ENCODE results near the gene TBC1D1. TPM values are rescaled to one million over a fixed set of nuclear protein-coding genes. Genes with fewer than 3 reads are reported as not detected.

The TBC1D1 gene
- total and polyA plus RNA-seq, 2 of the 8 experiments (the other 6 are each of a cell fraction or from before 2014, with no cell fraction given) = 96.9 to 162 TPM

DNA sequence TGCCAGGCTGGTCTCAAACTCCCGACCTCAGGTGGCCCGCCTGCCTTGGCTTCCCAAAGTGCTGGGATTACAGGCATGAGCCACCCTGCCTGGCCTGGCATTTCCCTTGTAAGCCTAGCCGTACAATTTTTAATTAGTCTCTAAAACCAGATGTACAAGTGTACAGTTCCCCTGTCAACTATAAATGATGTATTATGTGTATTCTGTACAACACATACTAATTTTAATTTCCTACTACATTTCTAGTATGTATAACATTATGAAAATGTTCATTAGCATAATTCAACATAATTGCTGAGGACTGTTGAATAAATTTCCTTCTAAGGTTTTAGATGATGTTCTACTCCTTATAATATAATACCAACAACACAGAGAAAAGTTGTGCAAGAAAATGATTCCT lies 27.8 kb downstream of the TBC1D1 start:
- POLR2A ChIA-PET (ENCODE audit: partially characterized antibody) = no interaction called here
- no peak overlapping the region for H3K56ac ChIP-seq (replicated peaks; ENCODE audit: insufficient read length, low read depth, low read length)
- H3K23ac ChIP-seq (ENCODE audit: insufficient read length) = no peak overlapping the region
- no peaks in the 10 kb centered on the region for H3K4me1 ChIP-seq (replicated peaks in 1 of 4; ENCODE audit: control insufficient read depth in 3 of 4, insufficient read depth in 4 of 4, low read length in 3 of 4)
- H3K4ac ChIP-seq (replicated peaks; ENCODE audit: insufficient read length, low read depth, low read length) = no peak overlapping the region
- H3K79me1 ChIP-seq (ENCODE audit: low read depth, low read length) = no peaks in the 10 kb centered on the region; the same call in 1 of the 2 replicates
- DNase-seq (ENCODE audit: low read depth in 1 of 2, low spot score in 2 of 2) = no peak
- no peak overlapping the region for H3K9ac ChIP-seq (replicated peaks in 1 of 4; ENCODE audit: extremely low read depth in 1 of 4, low read depth in 3 of 4, low read length in 3 of 4)
- CTCF ChIA-PET (ENCODE audit: partially characterized antibody) = no interaction called here
- H3K4me3 ChIP-seq (ENCODE audit: extremely low read depth in 1 of 4, insufficient read depth in 2 of 4, low read depth in 3 of 4, low read length in 4 of 4) = no peak overlapping the region
- H3K36me3 ChIP-seq (ENCODE audit: control insufficient read depth in 2 of 4, insufficient read depth in 4 of 4, low read length in 3 of 4) = no peaks in the 10 kb centered on the region
- no peak overlapping the region for H2AK5ac ChIP-seq (ENCODE audit: low read depth, low read length)
- H2BK20ac ChIP-seq (ENCODE audit: low read length) = no peak overlapping the region
- H3K79me2 ChIP-seq (ENCODE audit: control insufficient read depth in 1 of 2, insufficient read depth in 2 of 2, low read length in 2 of 2) = no peaks in the 10 kb centered on the region
- no peak overlapping the region for H2BK120ac ChIP-seq (replicated peaks; ENCODE audit: low read depth, low read length)
- 100% methylated on average over 3 of the region's 3 CpGs; no CpG with 5 or more reads in 1 of the 2 experiments for WGBS, 2 experiments (ENCODE audit: extremely low coverage in 1 of 2, insufficient coverage in 1 of 2, insufficient read length in 1 of 2, insufficient replicate concordance in 2 of 2, low coverage in 1 of 2, low lambda C conversion rate in 2 of 2, missing lambda C conversion rate in 1 of 2)
- no peak overlapping the region for H3K27ac ChIP-seq (ENCODE audit: low read depth, low read length)
- no peak overlapping the region for H2BK5ac ChIP-seq (ENCODE audit: low read depth, low read length)
- no peaks in the 10 kb centered on the region; a peak in 1 of 4 replicates for H3K9me3 ChIP-seq (ENCODE audit: insufficient read depth in 2 of 2, low read depth in 1 of 2, low read length in 1 of 2)
- no peak overlapping the region for H3K4me2 ChIP-seq (ENCODE audit: insufficient read depth in 1 of 2, low read depth in 2 of 2, low read length in 2 of 2)
- no peak overlapping the region for H3K18ac ChIP-seq (ENCODE audit: extremely low read depth, low read length)
- no peaks in the 10 kb centered on the region for H4K20me1 ChIP-seq (replicated peaks in 1 of 2; ENCODE audit: control insufficient read depth in 1 of 2, insufficient read depth in 2 of 2, low read length in 2 of 2)
- no peak overlapping the region for H2AFZ ChIP-seq (ENCODE audit: low read length)
- no peak overlapping the region for H4K5ac ChIP-seq (ENCODE audit: insufficient read length, low read depth, low read length)
- no peak overlapping the region for H2BK12ac ChIP-seq (ENCODE audit: low read depth, low read length)
- no peaks in the 10 kb centered on the region for H3K23me2 ChIP-seq (ENCODE audit: low read depth, low read length)
- H4K8ac ChIP-seq (ENCODE audit: extremely low read depth, insufficient read depth, low read length) = no peak overlapping the region
- FAIRE-seq = no peak
- no peaks in the 10 kb centered on the region for H3K27me3 ChIP-seq (replicated peaks in 1 of 4; ENCODE audit: control insufficient read depth in 3 of 4, extremely low read depth in 1 of 4, insufficient read depth in 3 of 4, low read length in 3 of 4)
- no peak overlapping the region for H2BK15ac ChIP-seq (ENCODE audit: low read length)
- no peak overlapping the region for H3K14ac ChIP-seq (ENCODE audit: insufficient read length)
- H4K91ac ChIP-seq (replicated peaks; ENCODE audit: insufficient read length, low read length) = no peak overlapping the region
- TF ChIP-seq SUZ12 (IDR thresholded peaks at IDR 0.05; ENCODE audit: low read length) (no peak), TAF1 (IDR thresholded peaks at IDR 0.05; ENCODE audit: low read depth, low read length) (no peak), EGR1 (IDR thresholded peaks at IDR 0.05; ENCODE audit: borderline replicate concordance, low read depth, low read length) (no peak), CBX5 (IDR thresholded peaks at IDR 0.05; ENCODE audit: low read depth, low read length) (no peak), RNF2 (IDR thresholded peaks at IDR 0.05; ENCODE audit: borderline replicate concordance, low read depth, low read length, missing control alignments, poor library complexity, severe bottlenecking) (no peak), EZH2 (IDR thresholded peaks at IDR 0.05; ENCODE audit: low read depth, low read length, severe bottlenecking) (no peak), TBP (IDR thresholded peaks at IDR 0.05; ENCODE audit: low read depth, low read length) (no peak), BRCA1 (IDR thresholded peaks at IDR 0.05; ENCODE audit: low read depth, low read length) (no peak), SP1 (IDR thresholded peaks at IDR 0.05; ENCODE audit: low read depth, low read length) (no peak), JUN (IDR thresholded peaks at IDR 0.05; ENCODE audit: low read depth, low read length) (no peak), RBBP5 (IDR thresholded peaks at IDR 0.05; ENCODE audit: borderline replicate concordance, low read depth, low read length) (no peak), TEAD4 (IDR thresholded peaks at IDR 0.05; ENCODE audit: low read depth, low read length) (no peak)
- TF ChIP-seq, protein P1, sequence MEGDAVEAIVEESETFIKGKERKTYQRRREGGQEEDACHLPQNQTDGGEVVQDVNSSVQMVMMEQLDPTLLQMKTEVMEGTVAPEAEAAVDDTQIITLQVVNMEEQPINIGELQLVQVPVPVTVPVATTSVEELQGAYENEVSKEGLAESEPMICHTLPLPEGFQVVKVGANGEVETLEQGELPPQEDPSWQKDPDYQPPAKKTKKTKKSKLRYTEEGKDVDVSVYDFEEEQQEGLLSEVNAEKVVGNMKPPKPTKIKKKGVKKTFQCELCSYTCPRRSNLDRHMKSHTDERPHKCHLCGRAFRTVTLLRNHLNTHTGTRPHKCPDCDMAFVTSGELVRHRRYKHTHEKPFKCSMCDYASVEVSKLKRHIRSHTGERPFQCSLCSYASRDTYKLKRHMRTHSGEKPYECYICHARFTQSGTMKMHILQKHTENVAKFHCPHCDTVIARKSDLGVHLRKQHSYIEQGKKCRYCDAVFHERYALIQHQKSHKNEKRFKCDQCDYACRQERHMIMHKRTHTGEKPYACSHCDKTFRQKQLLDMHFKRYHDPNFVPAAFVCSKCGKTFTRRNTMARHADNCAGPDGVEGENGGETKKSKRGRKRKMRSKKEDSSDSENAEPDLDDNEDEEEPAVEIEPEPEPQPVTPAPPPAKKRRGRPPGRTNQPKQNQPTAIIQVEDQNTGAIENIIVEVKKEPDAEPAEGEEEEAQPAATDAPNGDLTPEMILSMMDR (IDR thresholded peaks at IDR 0.05; ENCODE audit: control extremely low read depth in 1 of 3, insufficient read depth in 1 of 3, low read depth in 1 of 3, low read length in 3 of 3) = no peak
